Immature natural killer cell (primary cell): Measurements from ENCODE around the gene PAX4. TPM values are rescaled to one million over a fixed set of nuclear protein-coding genes. Genes with fewer than 3 reads are reported as not detected.
"Not testable (repeated sequence)": the region's sequence is repeated elsewhere in the genome, so short reads cannot be mapped to it uniquely, and the experiment has no call there.

ENCODE experiments used
- DNase-seq, 3 donors: peaks; one replicate each; pipeline ENCODE4 v3.0.0; 2022; ENCODE audit warnings: mixed read lengths in 1 of 3
- H3K27ac Mint-ChIP-seq, 6 donors: one replicate each; pipeline ENCODE4 v1.8.0; 2020; ENCODE audit warnings: mixed read lengths in 6 of 6, mild to moderate bottlenecking in 5 of 6, inconsistent platforms in 4 of 6, moderate library complexity in 3 of 6
- H3K27me3 Mint-ChIP-seq, 3 donors: one replicate each; pipeline ENCODE4 v1.8.0; 2020 to 2021; ENCODE audit warnings: low read depth in 3 of 3, mild to moderate bottlenecking in 3 of 3, mixed read lengths in 3 of 3, moderate library complexity in 3 of 3, inconsistent platforms in 1 of 3
- H3K36me3 Mint-ChIP-seq, 3 donors: one replicate each; pipeline ENCODE4 v1.8.0; 2020; ENCODE audit warnings: mixed read lengths in 3 of 3, inconsistent platforms in 2 of 3, mild to moderate bottlenecking in 2 of 3
- H3K4me1 Mint-ChIP-seq, 2 donors: one replicate each; pipeline ENCODE4 v1.8.0; 2020; ENCODE audit warnings: inconsistent platforms in 2 of 2, mild to moderate bottlenecking in 2 of 2, mixed read lengths in 2 of 2, moderate library complexity in 1 of 2
- H3K4me3 Mint-ChIP-seq, 5 donors: one replicate each; pipeline ENCODE4 v1.8.0; 2020; ENCODE audit warnings: mild to moderate bottlenecking in 5 of 5, mixed read lengths in 5 of 5, inconsistent platforms in 3 of 5, moderate library complexity in 3 of 5
- H3K9me3 Mint-ChIP-seq, 6 donors: one replicate each; pipeline ENCODE4 v1.8.0; 2020; ENCODE audit warnings: mild to moderate bottlenecking in 6 of 6, mixed read lengths in 6 of 6, inconsistent platforms in 4 of 6, moderate library complexity in 3 of 6
- polyA plus RNA-seq, 3 donors: library from polyadenylated mRNA; unstranded; fragments of 300-500 nt; fragmentation: Illumina TruSeq; gene quantifications; one replicate each; pipeline ENCODE4 v1.2.3, GENCODE V29; 2021

PAX4 gene
- polyA plus RNA-seq, 3 donors from 2014 or later: not detected

DNA sequence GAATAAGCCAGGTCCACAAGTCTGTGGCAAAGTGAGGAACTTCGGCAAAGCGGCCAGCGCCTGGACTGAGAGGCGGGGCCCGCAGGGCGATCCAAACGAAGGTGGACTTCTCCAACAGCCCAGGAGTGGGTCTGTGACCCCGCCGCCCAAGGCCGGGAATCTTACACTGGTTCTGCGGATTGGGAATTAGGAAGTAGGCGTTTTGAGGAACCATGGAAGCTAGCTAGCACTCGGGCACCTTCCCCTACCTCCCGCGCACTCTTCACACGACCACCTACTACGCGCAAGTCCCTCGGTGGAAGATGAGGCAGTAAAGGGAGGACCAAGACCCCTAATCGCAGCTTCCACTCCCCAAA, 30.3 kb downstream of the PAX4 start:
- peaks cover 10 to 23% (median 13%) of the 10 kb centered on the region in 3 donors for H3K36me3 Mint-ChIP-seq
- H3K27me3 Mint-ChIP-seq: peaks cover 0 to 5% (median 5%) of the 10 kb centered on the region in 3 donors
- H3K4me1 Mint-ChIP-seq: peaks cover 60 to 61% of the 10 kb centered on the region in 2 donors

GRCh38 chr7:127586346-127586745, 31.6 kb downstream of the PAX4 start:
- Mint-ChIP-seq H3K4me3 (peak overlapping the region; percentile 91 to 96 (median 92)), H3K4me1 (peaks cover 72 to 73% of the 10 kb centered on the region in 2 donors), H3K36me3 (peaks cover 5 to 26% (median 14%) of the 10 kb centered on the region in 3 donors), H3K27ac (peak overlapping the region; percentile 82 to 97 (median 92)), H3K9me3 (no peaks in the 10 kb centered on the region), H3K27me3 (peaks cover 0 to 6% (median 5%) of the 10 kb centered on the region in 3 donors)
- no peak for DNase-seq

More for the DNA sequence above, 30.3 kb downstream of the PAX4 start:
- DNase-seq: no peak
- peak overlapping the region in 4 of 6 donors; percentile 82 to 90 (median 84) for H3K27ac Mint-ChIP-seq
- no peaks in the 10 kb centered on the region for H3K9me3 Mint-ChIP-seq
- H3K4me3 Mint-ChIP-seq: peak overlapping the region; percentile 91 to 96 (median 92)

GRCh38 chr7:127585044-127585953, 32.6 kb downstream of the PAX4 start, which contains the start of gene GCC1:
TSS of gene GCC1 (minus strand) at chr7:127585596. CDS start at chr7:127585182, 414 bp downstream.
- no peaks in the 10 kb centered on the region for H3K9me3 Mint-ChIP-seq
- peak within 1 kb of the TSS; percentile 82 to 97 (median 93) for H3K27ac Mint-ChIP-seq

GRCh38 chr7:127584648-127585043, 33.3 kb downstream of the PAX4 start:
- DNase-seq: no peak
- Mint-ChIP-seq H3K27ac (peak overlapping the region; percentile 82 to 97 (median 92)), H3K4me1 (peaks cover 76 to 85% of the 10 kb centered on the region in 2 donors), H3K9me3 (no peaks in the 10 kb centered on the region), H3K36me3 (peaks cover 5 to 24% (median 10%) of the 10 kb centered on the region in 3 donors), H3K27me3 (peaks cover 0 to 6% (median 3%) of the 10 kb centered on the region in 3 donors), H3K4me3 (peak overlapping the region; percentile 91 to 96 (median 92))

More at GRCh38 chr7:127585044-127585953, 32.6 kb downstream of the PAX4 start, which contains the start of gene GCC1:
- Mint-ChIP-seq H3K4me1 (peaks cover 78 to 84% of the 10 kb centered on the region in 2 donors), H3K36me3 (peaks cover 5 to 26% (median 10%) of the 10 kb centered on the region in 3 donors), H3K4me3 (peak within 1 kb of the TSS; percentile 91 to 96 (median 92)), H3K27me3 (peaks cover 0 to 6% (median 3%) of the 10 kb centered on the region in 3 donors)
- peak; percentile 94 for DNase-seq

DNA sequence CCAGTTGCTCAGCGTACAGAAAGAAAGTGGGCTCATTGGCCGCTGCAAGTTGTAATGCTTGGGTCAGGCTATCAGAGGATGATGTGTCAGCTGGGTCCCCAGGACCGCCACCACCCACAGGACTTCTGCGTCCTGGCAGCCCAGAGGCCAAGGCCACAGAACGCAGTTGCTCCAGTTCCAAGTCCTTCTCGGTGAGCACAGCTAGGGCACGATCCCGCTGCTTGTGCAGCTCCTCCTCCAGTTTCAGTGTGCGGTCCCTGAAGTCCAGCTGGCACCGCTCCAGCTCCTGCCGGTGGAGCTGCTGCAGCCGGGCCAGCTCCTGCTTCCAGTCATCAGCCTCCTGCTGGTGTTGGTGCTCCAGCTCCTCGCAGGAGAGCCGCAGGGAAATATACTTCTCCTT, 35.6 kb downstream of the PAX4 start:
- H3K4me1 Mint-ChIP-seq: peaks cover 64 to 86% of the 10 kb centered on the region in 2 donors

DNA sequence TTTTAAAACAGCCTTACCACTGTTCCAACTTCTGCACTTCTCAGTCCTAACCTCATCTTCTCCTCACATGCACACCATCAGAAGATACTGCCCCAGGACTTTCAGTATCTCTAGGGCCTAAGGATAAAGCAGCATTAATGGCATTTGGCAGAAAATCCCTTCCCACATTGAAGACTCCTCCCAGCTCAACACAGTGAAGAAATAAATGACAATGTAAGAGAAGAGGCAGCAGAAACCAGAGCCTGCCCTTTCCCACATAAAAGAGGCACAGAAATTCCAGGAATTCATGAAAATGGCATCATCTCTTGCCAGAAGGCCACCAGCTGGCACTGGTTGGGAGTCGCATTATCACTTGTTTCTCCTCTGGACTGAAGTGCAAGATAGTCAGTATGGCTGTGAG, 36.2 kb downstream of the PAX4 start:
- peaks cover 8 to 48% (median 14%) of the 10 kb centered on the region in 3 donors for H3K36me3 Mint-ChIP-seq
- H3K4me3 Mint-ChIP-seq: peak overlapping the region in 2 of 5 donors; percentile 3 to 38
- H3K27ac Mint-ChIP-seq: no peak overlapping the region
- H3K4me1 Mint-ChIP-seq: peaks cover 60 to 80% of the 10 kb centered on the region in 2 donors
- H3K9me3 Mint-ChIP-seq: no peaks in the 10 kb centered on the region
- DNase-seq: no peak
- peaks cover 0 to 5% (median 0%) of the 10 kb centered on the region in 3 donors for H3K27me3 Mint-ChIP-seq

More for the DNA sequence above, 35.6 kb downstream of the PAX4 start:
- peaks cover 5 to 42% (median 14%) of the 10 kb centered on the region in 3 donors for H3K36me3 Mint-ChIP-seq
- no peak overlapping the region for H3K27ac Mint-ChIP-seq
- no peak overlapping the region for H3K4me3 Mint-ChIP-seq
- H3K9me3 Mint-ChIP-seq: no peaks in the 10 kb centered on the region
- H3K27me3 Mint-ChIP-seq: peaks cover 0 to 5% (median 0%) of the 10 kb centered on the region in 3 donors
- DNase-seq: no peak

DNA sequence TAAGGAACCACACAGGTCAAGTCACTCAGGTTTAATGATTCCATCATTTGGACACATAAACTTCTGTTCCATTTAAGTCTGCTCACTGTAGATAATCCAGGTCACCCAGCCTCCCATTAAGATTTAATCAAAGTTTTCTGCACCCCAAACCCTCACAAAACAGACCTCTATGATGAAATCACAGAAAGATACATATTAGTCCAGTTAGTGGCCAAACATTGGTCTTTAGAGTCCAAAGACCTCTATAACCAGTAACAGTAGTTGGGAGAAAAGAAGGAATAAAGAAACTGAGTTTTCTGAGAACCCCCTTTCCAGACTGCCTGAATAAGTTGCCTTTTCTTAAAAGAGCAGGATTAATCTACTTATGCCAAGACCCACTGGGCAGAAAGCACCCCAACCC, 37.3 kb downstream of the PAX4 start:
- peaks cover 0 to 5% (median 0%) of the 10 kb centered on the region in 3 donors for H3K27me3 Mint-ChIP-seq
- H3K36me3 Mint-ChIP-seq: peaks cover 11 to 51% (median 14%) of the 10 kb centered on the region in 3 donors
- H3K4me3 Mint-ChIP-seq: peak overlapping the region in 1 of 5 donors; percentile 4
- H3K27ac Mint-ChIP-seq: peak overlapping the region in 3 of 6 donors; percentile 18 to 38 (median 23)
- DNase-seq: no peak
- H3K4me1 Mint-ChIP-seq: peaks cover 50 to 69% of the 10 kb centered on the region in 2 donors
- H3K9me3 Mint-ChIP-seq: no peaks in the 10 kb centered on the region

DNA sequence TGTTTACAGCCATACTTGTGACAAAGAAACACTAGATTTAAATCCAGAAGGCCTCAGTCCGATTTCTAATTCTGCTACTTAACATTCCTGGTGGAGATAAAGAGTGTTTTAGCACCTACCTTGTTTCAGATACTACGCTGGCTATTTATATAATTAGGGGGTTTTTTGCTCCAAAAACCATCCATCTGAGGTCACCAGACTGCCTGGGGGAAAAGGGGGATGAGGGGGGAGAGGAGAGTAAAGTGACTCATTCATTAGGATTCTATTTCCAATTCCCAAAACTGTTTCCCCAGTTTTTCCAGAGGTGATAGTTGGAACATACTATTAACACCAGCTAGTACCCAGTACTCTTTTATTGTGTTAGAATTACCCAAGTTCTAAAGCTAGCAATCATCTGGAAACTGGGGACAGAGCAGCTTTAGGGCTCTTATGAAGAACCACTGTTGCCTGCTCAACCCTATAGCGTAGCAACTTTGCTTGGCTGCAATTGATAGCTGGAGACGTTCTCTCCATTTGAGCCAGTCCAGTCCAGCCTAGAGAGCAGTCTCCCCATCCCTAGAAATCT, 39.1 kb downstream of the PAX4 start:
- DNase-seq: no peak
- Mint-ChIP-seq H3K36me3 (peaks cover 18 to 65% (median 18%) of the 10 kb centered on the region in 3 donors), H3K4me3 (no peak overlapping the region), H3K27ac (peak overlapping the region in 1 of 6 donors; percentile 17), H3K4me1 (peaks cover 37 to 52% of the 10 kb centered on the region in 2 donors), H3K9me3 (no peaks in the 10 kb centered on the region), H3K27me3 (peaks cover 0 to 5% (median 0%) of the 10 kb centered on the region in 3 donors)

- no peaks in the 10 kb centered on the region for H3K9me3 Mint-ChIP-seq
- peaks cover 31 to 46% of the 10 kb centered on the region in 2 donors for H3K4me1 Mint-ChIP-seq
- H3K27ac Mint-ChIP-seq: peak overlapping the region in 1 of 6 donors; percentile 17
- peaks cover 18 to 64% (median 18%) of the 10 kb centered on the region in 3 donors for H3K36me3 Mint-ChIP-seq
- DNase-seq: no peak
- peaks cover 0 to 5% (median 0%) of the 10 kb centered on the region in 3 donors for H3K27me3 Mint-ChIP-seq
- no peak overlapping the region for H3K4me3 Mint-ChIP-seq
Measured at GRCh38 chr7:127578036-127578684, 39.8 kb downstream of the PAX4 start.

- H3K27me3 Mint-ChIP-seq: peaks cover 0 to 3% (median 0%) of the 10 kb centered on the region in 3 donors
- H3K27ac Mint-ChIP-seq: no peak overlapping the region
- H3K4me1 Mint-ChIP-seq: peaks cover 0 to 2% of the 10 kb centered on the region in 2 donors
- H3K36me3 Mint-ChIP-seq: peaks cover 18 to 46% (median 27%) of the 10 kb centered on the region in 3 donors
- no peak for DNase-seq
- H3K4me3 Mint-ChIP-seq: no peak overlapping the region
- peaks cover 0 to 2% (median 0%) of the 10 kb centered on the region in 6 donors for H3K9me3 Mint-ChIP-seq
Measured at GRCh38 chr7:127571741-127572505, 46.0 kb downstream of the PAX4 start.

DNA sequence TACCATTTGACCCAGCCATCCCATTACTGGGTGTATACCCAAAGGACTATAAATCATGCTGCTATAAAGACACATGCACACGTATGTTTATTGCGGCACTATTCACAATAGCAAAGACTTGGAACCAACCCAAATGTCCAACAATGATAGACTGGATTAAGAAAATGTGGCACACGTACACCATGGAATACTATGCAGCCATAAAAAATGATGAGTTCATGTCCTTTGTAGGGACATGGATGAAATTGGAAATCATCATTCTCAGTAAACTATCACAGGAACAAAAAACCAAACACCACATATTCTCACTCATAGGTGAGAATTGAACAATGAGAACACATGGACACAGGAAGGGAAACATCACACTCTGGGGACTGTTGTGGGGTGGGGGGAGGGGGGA, 49.9 kb downstream of the PAX4 start:
- H3K27ac Mint-ChIP-seq, H3K9me3 Mint-ChIP-seq, H3K27me3 Mint-ChIP-seq, DNase-seq, H3K4me1 Mint-ChIP-seq, H3K4me3 Mint-ChIP-seq: not testable (repeated sequence)
- peaks cover 37 to 52% (median 45%) of the 10 kb centered on the region in 3 donors for H3K36me3 Mint-ChIP-seq

GRCh38 chr7:127566242-127566641, 51.7 kb downstream of the PAX4 start:
- H3K4me3 Mint-ChIP-seq: no peak overlapping the region
- H3K9me3 Mint-ChIP-seq: peaks cover 0 to 7% (median 0%) of the 10 kb centered on the region in 6 donors
- peaks cover 0 to 5% (median 1%) of the 10 kb centered on the region in 3 donors for H3K27me3 Mint-ChIP-seq
- peaks cover 34 to 49% (median 44%) of the 10 kb centered on the region in 3 donors for H3K36me3 Mint-ChIP-seq
- DNase-seq: no peak
- H3K27ac Mint-ChIP-seq: no peak overlapping the region
- H3K4me1 Mint-ChIP-seq: no peaks in the 10 kb centered on the region
